H1 (cell line): ENCODE results near the gene CAVIN1. TPM values are rescaled to one million over a fixed set of nuclear protein-coding genes. Genes with fewer than 3 reads are reported as not detected.

ENCODE experiments used
- CEBPB ChIP-seq: IDR thresholded peaks from 2 replicates; pipeline ENCODE4 v1.6.1; 2012; ENCODE audit warnings: low read depth, low read length
- polyA plus RNA-seq, 7 experiments: library from polyadenylated mRNA; depleted of rRNA in 3 of 7; stranded (reverse) in 5 of 7; unstranded in 2 of 7; fragments of >200 nt in 5 of 7; fragments of 200-250 nt in 2 of 7; gene quantifications; 1 replicate in 5 of 7; 2 replicates in 1 of 7; 4 replicates in 1 of 7; pipeline versions ENCODE4 v1.2.1 to v1.2.3, GENCODE V29; 2011 to 2013; ENCODE audit warnings: missing spikeins in 2 of 7, mixed read lengths in 2 of 7
- total RNA-seq: library from RNA; stranded (reverse); fragmentation: NEBNext Ultra II Directional; extraction: Animal tissue kit (Norgen Biotek cat#: 25700); gene quantifications from 2 replicates; pipeline ENCODE4 v1.2.1, GENCODE V29; 2021
- TF ChIP-seq, protein P1 (sequence below): fragments of 300-600 bp; sonication (generic); IDR thresholded peaks from 2 replicates; pipeline ENCODE4 v1.7.1; 2012; ENCODE audit warnings: low read length, moderate library complexity, mild to moderate bottlenecking, inconsistent platforms; ENCODE audit not compliant: insufficient replicate concordance

CAVIN1 gene
- total and polyA plus RNA-seq, 2 of the 8 experiments (the other 6 are each of a cell fraction or from before 2014, with no cell fraction given) = 16.2 to 41.6 TPM

DNA sequence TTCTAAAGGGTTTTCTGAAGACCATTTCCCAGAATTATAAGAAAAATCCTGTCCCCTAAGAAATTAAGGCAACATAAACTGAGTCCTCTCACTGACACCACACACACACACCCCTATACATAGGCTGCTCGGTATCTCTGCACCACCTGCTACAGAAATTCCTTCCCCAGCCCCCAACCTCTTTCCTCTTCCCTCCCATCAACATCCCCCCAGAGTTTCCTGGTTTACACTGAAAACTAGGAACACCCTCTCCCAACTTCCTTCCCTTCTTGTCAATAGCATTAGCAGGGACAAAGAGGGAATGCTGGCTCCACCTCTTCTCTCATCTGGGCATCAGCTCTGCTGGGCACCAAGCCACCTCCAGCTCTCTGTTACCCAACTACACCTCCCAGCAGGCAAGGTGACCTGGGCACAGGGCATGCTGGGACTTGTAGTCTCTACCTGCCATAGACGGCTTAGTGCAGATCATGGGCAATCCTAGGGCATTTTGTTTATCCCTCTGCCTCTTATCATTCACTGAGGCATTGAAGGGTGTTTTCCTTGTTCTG lies 15.7 kb downstream of the CAVIN1 start (continued):
- TF ChIP-seq, protein P1, sequence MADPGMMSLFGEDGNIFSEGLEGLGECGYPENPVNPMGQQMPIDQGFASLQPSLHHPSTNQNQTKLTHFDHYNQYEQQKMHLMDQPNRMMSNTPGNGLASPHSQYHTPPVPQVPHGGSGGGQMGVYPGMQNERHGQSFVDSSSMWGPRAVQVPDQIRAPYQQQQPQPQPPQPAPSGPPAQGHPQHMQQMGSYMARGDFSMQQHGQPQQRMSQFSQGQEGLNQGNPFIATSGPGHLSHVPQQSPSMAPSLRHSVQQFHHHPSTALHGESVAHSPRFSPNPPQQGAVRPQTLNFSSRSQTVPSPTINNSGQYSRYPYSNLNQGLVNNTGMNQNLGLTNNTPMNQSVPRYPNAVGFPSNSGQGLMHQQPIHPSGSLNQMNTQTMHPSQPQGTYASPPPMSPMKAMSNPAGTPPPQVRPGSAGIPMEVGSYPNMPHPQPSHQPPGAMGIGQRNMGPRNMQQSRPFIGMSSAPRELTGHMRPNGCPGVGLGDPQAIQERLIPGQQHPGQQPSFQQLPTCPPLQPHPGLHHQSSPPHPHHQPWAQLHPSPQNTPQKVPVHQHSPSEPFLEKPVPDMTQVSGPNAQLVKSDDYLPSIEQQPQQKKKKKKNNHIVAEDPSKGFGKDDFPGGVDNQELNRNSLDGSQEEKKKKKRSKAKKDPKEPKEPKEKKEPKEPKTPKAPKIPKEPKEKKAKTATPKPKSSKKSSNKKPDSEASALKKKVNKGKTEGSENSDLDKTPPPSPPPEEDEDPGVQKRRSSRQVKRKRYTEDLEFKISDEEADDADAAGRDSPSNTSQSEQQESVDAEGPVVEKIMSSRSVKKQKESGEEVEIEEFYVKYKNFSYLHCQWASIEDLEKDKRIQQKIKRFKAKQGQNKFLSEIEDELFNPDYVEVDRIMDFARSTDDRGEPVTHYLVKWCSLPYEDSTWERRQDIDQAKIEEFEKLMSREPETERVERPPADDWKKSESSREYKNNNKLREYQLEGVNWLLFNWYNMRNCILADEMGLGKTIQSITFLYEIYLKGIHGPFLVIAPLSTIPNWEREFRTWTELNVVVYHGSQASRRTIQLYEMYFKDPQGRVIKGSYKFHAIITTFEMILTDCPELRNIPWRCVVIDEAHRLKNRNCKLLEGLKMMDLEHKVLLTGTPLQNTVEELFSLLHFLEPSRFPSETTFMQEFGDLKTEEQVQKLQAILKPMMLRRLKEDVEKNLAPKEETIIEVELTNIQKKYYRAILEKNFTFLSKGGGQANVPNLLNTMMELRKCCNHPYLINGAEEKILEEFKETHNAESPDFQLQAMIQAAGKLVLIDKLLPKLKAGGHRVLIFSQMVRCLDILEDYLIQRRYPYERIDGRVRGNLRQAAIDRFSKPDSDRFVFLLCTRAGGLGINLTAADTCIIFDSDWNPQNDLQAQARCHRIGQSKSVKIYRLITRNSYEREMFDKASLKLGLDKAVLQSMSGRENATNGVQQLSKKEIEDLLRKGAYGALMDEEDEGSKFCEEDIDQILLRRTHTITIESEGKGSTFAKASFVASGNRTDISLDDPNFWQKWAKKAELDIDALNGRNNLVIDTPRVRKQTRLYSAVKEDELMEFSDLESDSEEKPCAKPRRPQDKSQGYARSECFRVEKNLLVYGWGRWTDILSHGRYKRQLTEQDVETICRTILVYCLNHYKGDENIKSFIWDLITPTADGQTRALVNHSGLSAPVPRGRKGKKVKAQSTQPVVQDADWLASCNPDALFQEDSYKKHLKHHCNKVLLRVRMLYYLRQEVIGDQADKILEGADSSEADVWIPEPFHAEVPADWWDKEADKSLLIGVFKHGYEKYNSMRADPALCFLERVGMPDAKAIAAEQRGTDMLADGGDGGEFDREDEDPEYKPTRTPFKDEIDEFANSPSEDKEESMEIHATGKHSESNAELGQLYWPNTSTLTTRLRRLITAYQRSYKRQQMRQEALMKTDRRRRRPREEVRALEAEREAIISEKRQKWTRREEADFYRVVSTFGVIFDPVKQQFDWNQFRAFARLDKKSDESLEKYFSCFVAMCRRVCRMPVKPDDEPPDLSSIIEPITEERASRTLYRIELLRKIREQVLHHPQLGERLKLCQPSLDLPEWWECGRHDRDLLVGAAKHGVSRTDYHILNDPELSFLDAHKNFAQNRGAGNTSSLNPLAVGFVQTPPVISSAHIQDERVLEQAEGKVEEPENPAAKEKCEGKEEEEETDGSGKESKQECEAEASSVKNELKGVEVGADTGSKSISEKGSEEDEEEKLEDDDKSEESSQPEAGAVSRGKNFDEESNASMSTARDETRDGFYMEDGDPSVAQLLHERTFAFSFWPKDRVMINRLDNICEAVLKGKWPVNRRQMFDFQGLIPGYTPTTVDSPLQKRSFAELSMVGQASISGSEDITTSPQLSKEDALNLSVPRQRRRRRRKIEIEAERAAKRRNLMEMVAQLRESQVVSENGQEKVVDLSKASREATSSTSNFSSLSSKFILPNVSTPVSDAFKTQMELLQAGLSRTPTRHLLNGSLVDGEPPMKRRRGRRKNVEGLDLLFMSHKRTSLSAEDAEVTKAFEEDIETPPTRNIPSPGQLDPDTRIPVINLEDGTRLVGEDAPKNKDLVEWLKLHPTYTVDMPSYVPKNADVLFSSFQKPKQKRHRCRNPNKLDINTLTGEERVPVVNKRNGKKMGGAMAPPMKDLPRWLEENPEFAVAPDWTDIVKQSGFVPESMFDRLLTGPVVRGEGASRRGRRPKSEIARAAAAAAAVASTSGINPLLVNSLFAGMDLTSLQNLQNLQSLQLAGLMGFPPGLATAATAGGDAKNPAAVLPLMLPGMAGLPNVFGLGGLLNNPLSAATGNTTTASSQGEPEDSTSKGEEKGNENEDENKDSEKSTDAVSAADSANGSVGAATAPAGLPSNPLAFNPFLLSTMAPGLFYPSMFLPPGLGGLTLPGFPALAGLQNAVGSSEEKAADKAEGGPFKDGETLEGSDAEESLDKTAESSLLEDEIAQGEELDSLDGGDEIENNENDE = no peak
- peak; percentile 74; the same call in 1 of the 2 replicates for TF ChIP-seq CEBPB
